Breast epithelium (tissue), 4 donors: Measurements from ENCODE around the gene SYVN1. TPM values are rescaled to one million over a fixed set of nuclear protein-coding genes. Genes with fewer than 3 reads are reported as not detected.
A peak's percentile ranks its signal among the peaks of the same experiment; 100 is the strongest.

ENCODE experiments used
- DNase-seq, 2 donors: peaks; one replicate each; pipeline ENCODE4 v3.0.0-alpha.2; 2019; ENCODE audit warnings: low spot score in 2 of 2
- H3K27ac ChIP-seq, 2 donors: fragments of 200-600 bp; sonication (generic) in 1 of 2; one replicate each; pipeline ENCODE4 v1.5.1; 2016 to 2019; ENCODE audit warnings: mild to moderate bottlenecking in 1 of 2
- H3K27me3 ChIP-seq, 2 donors: fragments of 200-600 bp; sonication (generic) in 1 of 2; one replicate each; pipeline versions ENCODE4 v1.5.1 to v1.6.0; 2017 to 2019; ENCODE audit warnings: control low read depth in 1 of 2, mild to moderate bottlenecking in 1 of 2
- H3K36me3 ChIP-seq: fragments of 200-600 bp; one replicate; pipeline ENCODE4 v1.5.1; 2019
- H3K4me1 ChIP-seq, 2 donors: fragments of 200-600 bp; sonication (generic); one replicate each; pipeline ENCODE4 v1.5.1; 2016 to 2019; ENCODE audit warnings: control low read depth in 1 of 2
- H3K4me3 ChIP-seq, 3 donors: fragments of 200-600 bp; sonication (generic); 1 replicate in 2 of 3; 2 replicates in 1 of 3; pipeline ENCODE4 v1.5.1; 2016 to 2019; ENCODE audit warnings: mild to moderate bottlenecking in 3 of 3, moderate library complexity in 2 of 3
- H3K9me3 ChIP-seq, 2 donors: fragments of 200-600 bp; sonication (generic) in 1 of 2; one replicate each; pipeline ENCODE4 v1.5.1; 2016 to 2019; ENCODE audit warnings: control low read depth in 1 of 2
- POLR2A ChIP-seq: fragments of 450-650 bp; IDR thresholded peaks from one replicate; pipeline ENCODE4 v1.6.1; 2016; ENCODE audit warnings: antibody characterized with exemption, mild to moderate bottlenecking, moderate library complexity
- POLR2AphosphoS5 ChIP-seq, 3 donors: sonication (generic); formaldehyde crosslinking; IDR thresholded peaks; one replicate each; pipeline ENCODE4 v1.6.1; 2017; ENCODE audit warnings: antibody characterized with exemption in 3 of 3
- intact Hi-C: fragments of 100-400 bp; cut with DNase I; formaldehyde crosslinking; loops from one replicate; pipeline ENCODE4 v1.15.1; 2023; ENCODE audit warnings: low total_unique reads
- total RNA-seq, 3 donors: library from RNA; depleted of rRNA; stranded (reverse); fragments of >200 nt; gene quantifications; one replicate each; pipeline ENCODE4 v1.1.0, GENCODE V29; 2016
- TF ChIP-seq, protein P1 (sequence below), 3 donors: fragments of 450-650 bp; IDR thresholded peaks; one replicate each; pipeline ENCODE4 v1.5.1; 2016 to 2017; ENCODE audit warnings: antibody characterized with exemption in 3 of 3, mild to moderate bottlenecking in 3 of 3, moderate library complexity in 3 of 3

Gene SYVN1
- total RNA-seq, 3 donors from 2014 or later: 25.8 to 31.7 (median 27.2) TPM

DNA sequence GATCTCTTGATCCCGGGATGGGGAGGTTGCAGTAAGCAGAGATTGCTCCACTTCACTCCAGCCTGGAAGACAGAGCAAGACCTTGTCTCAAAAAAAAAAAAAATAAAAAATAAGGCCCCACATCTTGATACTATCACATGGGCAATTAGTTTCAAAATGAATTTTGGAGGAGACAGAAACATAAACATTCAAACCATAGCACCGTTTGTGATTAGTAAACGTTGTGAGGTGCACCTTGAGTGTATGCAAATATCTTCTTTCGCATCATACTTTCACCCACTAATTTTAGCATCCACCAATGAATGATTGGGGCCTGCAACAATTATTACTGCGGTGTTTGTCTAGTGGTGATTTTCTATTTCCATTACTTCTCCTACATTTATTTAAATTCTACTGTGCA lies 24.7 kb upstream of the SYVN1 start:
- TF ChIP-seq, protein P1, sequence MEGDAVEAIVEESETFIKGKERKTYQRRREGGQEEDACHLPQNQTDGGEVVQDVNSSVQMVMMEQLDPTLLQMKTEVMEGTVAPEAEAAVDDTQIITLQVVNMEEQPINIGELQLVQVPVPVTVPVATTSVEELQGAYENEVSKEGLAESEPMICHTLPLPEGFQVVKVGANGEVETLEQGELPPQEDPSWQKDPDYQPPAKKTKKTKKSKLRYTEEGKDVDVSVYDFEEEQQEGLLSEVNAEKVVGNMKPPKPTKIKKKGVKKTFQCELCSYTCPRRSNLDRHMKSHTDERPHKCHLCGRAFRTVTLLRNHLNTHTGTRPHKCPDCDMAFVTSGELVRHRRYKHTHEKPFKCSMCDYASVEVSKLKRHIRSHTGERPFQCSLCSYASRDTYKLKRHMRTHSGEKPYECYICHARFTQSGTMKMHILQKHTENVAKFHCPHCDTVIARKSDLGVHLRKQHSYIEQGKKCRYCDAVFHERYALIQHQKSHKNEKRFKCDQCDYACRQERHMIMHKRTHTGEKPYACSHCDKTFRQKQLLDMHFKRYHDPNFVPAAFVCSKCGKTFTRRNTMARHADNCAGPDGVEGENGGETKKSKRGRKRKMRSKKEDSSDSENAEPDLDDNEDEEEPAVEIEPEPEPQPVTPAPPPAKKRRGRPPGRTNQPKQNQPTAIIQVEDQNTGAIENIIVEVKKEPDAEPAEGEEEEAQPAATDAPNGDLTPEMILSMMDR (IDR thresholded peaks at IDR 0.05): no peak
- no peak for TF ChIP-seq POLR2A
- no peak for TF ChIP-seq POLR2AphosphoS5 (IDR thresholded peaks at IDR 0.05)
- DNase-seq: no peak
- Histone ChIP-seq H3K36me3 (no peaks in the 10 kb centered on the region), H3K4me3 (no peak overlapping the region), H3K27me3 (no peaks in the 10 kb centered on the region), H3K9me3 (no peaks in the 10 kb centered on the region), H3K27ac (no peak overlapping the region), H3K4me1 (no peaks in the 10 kb centered on the region)
- intact Hi-C loops: no loop called here

DNA sequence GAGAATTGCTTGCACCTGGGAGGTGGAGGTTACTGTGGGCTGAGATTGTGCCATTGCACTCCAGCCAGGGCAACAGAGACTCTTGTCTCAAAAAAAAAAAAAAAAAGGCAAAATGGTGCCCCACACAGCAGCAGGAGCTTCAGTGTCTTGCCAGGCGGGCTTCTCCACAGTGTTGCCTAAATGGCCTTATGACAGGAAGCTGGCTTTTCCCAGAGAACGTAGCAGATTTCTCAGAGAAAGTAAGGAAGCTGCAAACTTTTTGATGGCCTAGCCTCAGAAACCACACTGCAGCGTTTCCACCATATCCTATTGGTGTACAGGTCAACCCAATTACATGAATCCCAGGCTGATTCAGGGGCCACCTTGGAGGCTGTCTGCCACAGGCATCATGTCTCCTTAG lies 23.0 kb upstream of the SYVN1 start:
- DNase-seq: no peak
- TF ChIP-seq, protein P1 (IDR thresholded peaks at IDR 0.05): no peak
- no peak for TF ChIP-seq POLR2A
- no peak for TF ChIP-seq POLR2AphosphoS5 (IDR thresholded peaks at IDR 0.05)
- no peak overlapping the region for H3K4me3 ChIP-seq
- intact Hi-C loops: no loop called here
- H3K9me3 ChIP-seq: no peaks in the 10 kb centered on the region
- no peaks in the 10 kb centered on the region for H3K4me1 ChIP-seq
- H3K36me3 ChIP-seq: no peaks in the 10 kb centered on the region
- no peaks in the 10 kb centered on the region for H3K27me3 ChIP-seq
- no peak overlapping the region for H3K27ac ChIP-seq

DNA sequence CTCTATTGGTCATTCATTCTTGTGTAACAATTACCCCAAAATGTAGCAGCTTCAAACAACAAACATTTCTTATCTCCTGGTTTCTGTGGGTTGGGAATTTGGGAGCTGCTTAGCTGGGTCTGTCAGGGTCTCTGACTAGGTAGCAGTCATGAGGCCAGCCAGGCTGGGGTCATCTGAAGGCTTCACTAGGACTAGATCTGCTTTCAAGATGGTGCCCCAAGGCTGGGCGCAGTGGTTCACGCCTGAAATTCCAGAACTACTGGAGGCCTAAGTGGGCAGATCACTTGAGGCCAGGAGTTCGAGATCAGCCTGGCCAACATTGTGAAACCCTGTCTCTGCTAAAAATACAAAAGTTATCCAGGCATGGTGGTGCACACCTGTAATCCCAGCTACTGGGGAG lies 22.6 kb upstream of the SYVN1 start:
- H3K27me3 ChIP-seq: no peaks in the 10 kb centered on the region
- no peak for DNase-seq
- H3K4me3 ChIP-seq: no peak overlapping the region
- H3K4me1 ChIP-seq: no peaks in the 10 kb centered on the region
- no peaks in the 10 kb centered on the region for H3K36me3 ChIP-seq
- intact Hi-C loops: no loop called here
- TF ChIP-seq POLR2A (no peak), POLR2AphosphoS5 (IDR thresholded peaks at IDR 0.05) (no peak)
- TF ChIP-seq, protein P1 (IDR thresholded peaks at IDR 0.05): no peak
- no peak overlapping the region for H3K27ac ChIP-seq
- no peaks in the 10 kb centered on the region for H3K9me3 ChIP-seq

DNA sequence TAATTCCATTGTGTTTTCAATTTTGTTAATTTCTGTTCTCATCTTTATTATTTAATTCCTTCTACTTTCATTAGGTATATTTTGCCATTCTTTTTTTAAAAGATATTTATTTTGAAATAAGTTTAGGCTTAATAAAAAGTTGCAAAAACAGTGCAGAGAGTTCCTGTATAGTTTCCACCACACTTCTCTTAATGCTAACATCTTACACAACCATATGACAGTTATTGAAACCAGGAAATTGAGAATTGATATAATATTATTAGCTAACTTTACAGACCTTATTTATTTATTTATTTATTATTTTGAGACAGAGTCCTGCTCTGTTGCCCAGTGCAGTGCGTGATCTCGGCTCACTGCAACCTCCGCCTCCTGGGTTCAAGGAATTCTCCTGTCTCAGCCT lies 21.9 kb upstream of the SYVN1 start:
- Histone ChIP-seq H3K9me3 (no peaks in the 10 kb centered on the region), H3K36me3 (no peaks in the 10 kb centered on the region), H3K4me3 (no peak overlapping the region), H3K4me1 (no peaks in the 10 kb centered on the region), H3K27me3 (no peaks in the 10 kb centered on the region), H3K27ac (no peak overlapping the region)
- TF ChIP-seq POLR2A (no peak), POLR2AphosphoS5 (IDR thresholded peaks at IDR 0.05) (no peak)
- TF ChIP-seq, protein P1 (IDR thresholded peaks at IDR 0.05): no peak
- no peak for DNase-seq
- intact Hi-C loops: no loop called here

DNA sequence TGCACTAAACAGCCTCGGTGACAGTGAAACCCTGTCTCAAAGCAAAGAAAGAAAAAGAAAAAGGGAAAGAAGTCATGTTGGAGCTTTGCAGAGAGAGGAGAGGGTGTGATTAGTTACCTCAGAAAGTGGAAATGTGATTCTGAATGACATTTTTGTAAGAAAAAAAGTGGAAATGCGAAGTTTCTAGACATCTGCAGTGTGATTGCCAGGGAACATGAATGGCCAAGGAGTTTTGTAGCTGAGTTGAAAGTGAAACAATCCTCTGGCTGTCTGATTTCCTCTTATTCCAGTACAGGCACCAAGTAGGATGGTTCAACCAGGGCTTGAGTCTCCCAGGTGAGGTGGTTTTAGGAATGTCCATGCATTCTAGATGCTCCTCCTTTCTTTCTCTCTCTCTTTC lies 17.8 kb upstream of the SYVN1 start:
- no peak for TF ChIP-seq POLR2AphosphoS5 (IDR thresholded peaks at IDR 0.05)
- TF ChIP-seq POLR2A: no peak
- TF ChIP-seq, protein P1 (IDR thresholded peaks at IDR 0.05): no peak
- intact Hi-C loops: loop anchor here (5.0 kb wide), 1 partner anchor 695 kb away; no protein-coding TSS in a partner anchor

More for the DNA sequence above, 17.8 kb upstream of the SYVN1 start:
- no peaks in the 10 kb centered on the region for H3K4me1 ChIP-seq
- H3K9me3 ChIP-seq: no peaks in the 10 kb centered on the region
- H3K27ac ChIP-seq: peak overlapping the region in 1 of 2 donors; percentile 90
- H3K36me3 ChIP-seq: no peaks in the 10 kb centered on the region
- DNase-seq: no peak
- H3K4me3 ChIP-seq: no peak overlapping the region
- H3K27me3 ChIP-seq: no peaks in the 10 kb centered on the region
